DOHH2 (cell line): Measurements from ENCODE around the gene CYP1A1.

Experiments
- H3F3A ChIP-seq: fragments of 200-600 bp; sonication (generic), shearing (Covaris generic); 2 replicates; pipeline ENCODE4 v1.6.0; 2016; ENCODE audit warnings: antibody characterized with exemption, mild to moderate bottlenecking; ENCODE audit not compliant: control insufficient read depth, insufficient read depth
- H3K27ac ChIP-seq: fragments of 200-600 bp; sonication (generic); 2 replicates; pipeline ENCODE4 v1.5.1; 2014; ENCODE audit warnings: low read depth, mild to moderate bottlenecking, low read length, moderate library complexity
- H3K27me3 ChIP-seq: fragments of 200-600 bp; sonication (generic); 2 replicates; pipeline ENCODE4 v1.6.1; 2014; ENCODE audit warnings: mild to moderate bottlenecking, low read length, mixed read lengths; ENCODE audit not compliant: control insufficient read depth
- H3K36me3 ChIP-seq: fragments of 200-600 bp; sonication (generic); 2 replicates; pipeline ENCODE4 v1.6.1; 2014; ENCODE audit warnings: mild to moderate bottlenecking, low read length, moderate library complexity, mixed read lengths; ENCODE audit not compliant: control insufficient read depth
- H3K4me1 ChIP-seq: fragments of 200-600 bp; sonication (generic); 2 replicates; pipeline ENCODE4 v1.6.1; 2014; ENCODE audit warnings: mild to moderate bottlenecking, low read length, mixed read lengths; ENCODE audit not compliant: control insufficient read depth
- H3K4me2 ChIP-seq: fragments of 200-600 bp; sonication (generic); 2 replicates; pipeline ENCODE4 v1.6.0; 2014; ENCODE audit warnings: mild to moderate bottlenecking, low read length, moderate library complexity
- H3K4me3 ChIP-seq: fragments of 200-600 bp; sonication (generic); 2 replicates; pipeline ENCODE4 v1.5.1; 2014; ENCODE audit warnings: mild to moderate bottlenecking, low read length, mixed read lengths
- H3K79me2 ChIP-seq: fragments of 200-600 bp; sonication (generic); 2 replicates; pipeline ENCODE4 v1.6.1; 2014; ENCODE audit warnings: mild to moderate bottlenecking, low read length, mixed read lengths; ENCODE audit not compliant: control insufficient read depth
- H3K9me2 ChIP-seq: fragments of 200-600 bp; sonication (generic); replicated peaks from 2 replicates; pipeline ENCODE4 v1.6.1; 2014; ENCODE audit warnings: mild to moderate bottlenecking, low read length, mixed read lengths; ENCODE audit not compliant: control insufficient read depth
- H3K9me3 ChIP-seq: fragments of 200-600 bp; sonication (generic); 2 replicates; pipeline ENCODE4 v1.6.1; 2014; ENCODE audit warnings: antibody characterized with exemption, low read length, mixed read lengths; ENCODE audit not compliant: control insufficient read depth, insufficient read depth
- H4K20me1 ChIP-seq: fragments of 200-600 bp; sonication (generic); 2 replicates; pipeline ENCODE4 v1.6.0; 2014; ENCODE audit warnings: low read depth, mild to moderate bottlenecking, antibody characterized with exemption, low read length, moderate library complexity; ENCODE audit not compliant: control insufficient read depth, insufficient read depth
- CTCF ChIP-seq: fragments of 200-600 bp; sonication (generic); IDR thresholded peaks from one replicate; pipeline ENCODE4 v1.5.1; 2014; ENCODE audit warnings: antibody characterized with exemption, mild to moderate bottlenecking, low read depth, low read length; ENCODE audit not compliant: poor library complexity, severe bottlenecking
- EZH2phosphoT487 ChIP-seq: fragments of 200-600 bp; sonication (generic); IDR thresholded peaks from 2 replicates; pipeline ENCODE4 v1.6.1; 2017; ENCODE audit warnings: borderline replicate concordance, mild to moderate bottlenecking, antibody characterized with exemption, low read length, moderate library complexity, mixed read lengths

CYP1A1 gene

GRCh38 chr15:74696398-74696729 lies 29.0 kb downstream of the CYP1A1 start:
- peaks cover 21% of the 10 kb centered on the region for H3K4me1 ChIP-seq

GRCh38 chr15:74695597-74696397 lies 29.5 kb downstream of the CYP1A1 start, which contains the start of gene EDC3:
TSS of gene EDC3 (minus strand) at chr15:74696024. CDS start at chr15:74675124, 20,900 bp downstream.
- H3K27ac ChIP-seq = peak within 1 kb of the TSS; percentile 20
- H3K9me2 ChIP-seq = no peaks in the 10 kb centered on the region
- H3K9me3 ChIP-seq = no peaks in the 10 kb centered on the region
- H3K4me1 ChIP-seq = peaks cover 21% of the 10 kb centered on the region
- no peaks in the 10 kb centered on the region for H3K27me3 ChIP-seq
- H4K20me1 ChIP-seq = no peaks in the 10 kb centered on the region
- TF ChIP-seq EZH2phosphoT487 (no peak), CTCF (no peak)
- H3K79me2 ChIP-seq = peaks cover 55% of the 10 kb centered on the region
- peak within 1 kb of the TSS; percentile 97 for H3K4me2 ChIP-seq
- H3K36me3 ChIP-seq = no peaks in the 10 kb centered on the region
- H3K4me3 ChIP-seq = peak within 1 kb of the TSS; percentile 76
- 0 out of 2 replicates have a peak, but pooled peaks cover 3% of the 10 kb centered on the region for H3F3A ChIP-seq

More at GRCh38 chr15:74696398-74696729, 29.0 kb downstream of the CYP1A1 start:
- Histone ChIP-seq H3K9me2 (no peaks in the 10 kb centered on the region), H3K27ac (peak overlapping the region; percentile 20), H3K4me2 (peak overlapping the region; percentile 97), H4K20me1 (no peaks in the 10 kb centered on the region), H3K9me3 (no peaks in the 10 kb centered on the region), H3K79me2 (peaks cover 51% of the 10 kb centered on the region), H3F3A (0 out of 2 replicates have a peak, but pooled peaks cover 3% of the 10 kb centered on the region), H3K36me3 (no peaks in the 10 kb centered on the region), H3K4me3 (peak overlapping the region; percentile 76), H3K27me3 (no peaks in the 10 kb centered on the region)
- TF ChIP-seq CTCF (no peak), EZH2phosphoT487 (no peak)

DNA sequence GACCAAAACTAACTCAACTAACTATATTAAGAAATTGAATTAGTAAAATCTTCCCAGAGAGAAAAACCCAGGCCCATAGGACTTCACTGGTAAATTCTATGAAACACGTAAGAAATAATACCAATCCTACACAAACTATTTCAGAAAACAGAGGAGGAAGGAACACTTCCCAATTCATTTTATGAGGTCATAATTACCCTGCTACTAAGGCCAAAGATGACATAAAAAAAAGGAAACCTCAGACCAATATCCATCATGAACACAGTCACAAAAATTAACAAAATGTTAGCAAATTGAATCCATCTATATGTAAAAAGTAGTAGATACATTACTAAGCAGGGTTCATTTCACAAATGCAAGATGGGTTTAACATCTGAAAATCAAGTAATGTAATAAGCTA lies 33.0 kb downstream of the CYP1A1 start:
- Histone ChIP-seq H3K4me1 (peaks cover 21% of the 10 kb centered on the region), H3F3A (0 out of 2 replicates have a peak, but pooled peaks cover 3% of the 10 kb centered on the region), H3K4me3 (no peak overlapping the region), H3K36me3 (no peaks in the 10 kb centered on the region), H3K9me2 (no peaks in the 10 kb centered on the region), H3K4me2 (no peak overlapping the region), H3K27me3 (no peaks in the 10 kb centered on the region), H3K79me2 (peaks cover 86% of the 10 kb centered on the region), H3K27ac (no peak overlapping the region), H3K9me3 (no peaks in the 10 kb centered on the region), H4K20me1 (no peaks in the 10 kb centered on the region)
- TF ChIP-seq CTCF = no peak
